Loucy (cell line): ENCODE measurements around the gene TSPO2.

ENCODE experiments used
- EZH2phosphoT487 ChIP-seq: fragments of 200-600 bp; IDR thresholded peaks from 2 replicates; pipeline ENCODE4 v1.6.1; 2018; ENCODE audit warnings: antibody characterized with exemption, mild to moderate bottlenecking, moderate library complexity, borderline replicate concordance
- TF ChIP-seq, protein P1 (sequence below): fragments of 200-600 bp; sonication (generic); conservative IDR thresholded peaks from 2 replicates; pipeline ENCODE4 v1.5.1; 2014; ENCODE audit warnings: mild to moderate bottlenecking, antibody characterized with exemption, low read length

DNA sequence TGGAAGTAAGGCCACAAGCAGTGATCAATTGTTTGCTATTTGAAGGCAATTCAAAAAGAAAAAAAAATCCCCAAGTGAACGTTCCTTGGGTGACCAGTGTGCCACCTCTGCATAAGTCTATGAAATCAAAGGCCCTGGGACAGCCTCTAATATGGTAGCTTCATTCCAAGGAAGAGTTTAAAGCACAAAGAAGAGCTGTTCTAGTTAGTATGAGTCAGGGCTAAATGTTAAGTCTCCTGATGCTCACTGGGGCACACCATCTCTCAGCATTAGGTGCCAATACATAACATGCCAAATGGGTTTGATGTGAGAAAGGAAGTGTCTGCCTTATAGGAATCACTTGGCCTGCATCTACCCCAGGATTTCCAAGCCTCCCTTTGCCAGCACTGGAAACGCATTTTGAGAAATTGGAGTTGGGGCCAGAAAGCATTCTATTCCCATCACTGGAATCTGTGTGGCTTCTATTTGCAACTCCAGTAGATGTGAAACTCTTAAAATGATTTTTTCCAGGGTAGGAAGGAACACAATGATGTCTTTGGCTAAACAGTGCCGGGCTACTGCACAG is 16.2 kb upstream of the TSPO2 start:
- no peak for TF ChIP-seq EZH2phosphoT487
- TF ChIP-seq, protein P1, sequence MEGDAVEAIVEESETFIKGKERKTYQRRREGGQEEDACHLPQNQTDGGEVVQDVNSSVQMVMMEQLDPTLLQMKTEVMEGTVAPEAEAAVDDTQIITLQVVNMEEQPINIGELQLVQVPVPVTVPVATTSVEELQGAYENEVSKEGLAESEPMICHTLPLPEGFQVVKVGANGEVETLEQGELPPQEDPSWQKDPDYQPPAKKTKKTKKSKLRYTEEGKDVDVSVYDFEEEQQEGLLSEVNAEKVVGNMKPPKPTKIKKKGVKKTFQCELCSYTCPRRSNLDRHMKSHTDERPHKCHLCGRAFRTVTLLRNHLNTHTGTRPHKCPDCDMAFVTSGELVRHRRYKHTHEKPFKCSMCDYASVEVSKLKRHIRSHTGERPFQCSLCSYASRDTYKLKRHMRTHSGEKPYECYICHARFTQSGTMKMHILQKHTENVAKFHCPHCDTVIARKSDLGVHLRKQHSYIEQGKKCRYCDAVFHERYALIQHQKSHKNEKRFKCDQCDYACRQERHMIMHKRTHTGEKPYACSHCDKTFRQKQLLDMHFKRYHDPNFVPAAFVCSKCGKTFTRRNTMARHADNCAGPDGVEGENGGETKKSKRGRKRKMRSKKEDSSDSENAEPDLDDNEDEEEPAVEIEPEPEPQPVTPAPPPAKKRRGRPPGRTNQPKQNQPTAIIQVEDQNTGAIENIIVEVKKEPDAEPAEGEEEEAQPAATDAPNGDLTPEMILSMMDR, result no peak
